ENCODE measurements around the gene PER3.

DNA sequence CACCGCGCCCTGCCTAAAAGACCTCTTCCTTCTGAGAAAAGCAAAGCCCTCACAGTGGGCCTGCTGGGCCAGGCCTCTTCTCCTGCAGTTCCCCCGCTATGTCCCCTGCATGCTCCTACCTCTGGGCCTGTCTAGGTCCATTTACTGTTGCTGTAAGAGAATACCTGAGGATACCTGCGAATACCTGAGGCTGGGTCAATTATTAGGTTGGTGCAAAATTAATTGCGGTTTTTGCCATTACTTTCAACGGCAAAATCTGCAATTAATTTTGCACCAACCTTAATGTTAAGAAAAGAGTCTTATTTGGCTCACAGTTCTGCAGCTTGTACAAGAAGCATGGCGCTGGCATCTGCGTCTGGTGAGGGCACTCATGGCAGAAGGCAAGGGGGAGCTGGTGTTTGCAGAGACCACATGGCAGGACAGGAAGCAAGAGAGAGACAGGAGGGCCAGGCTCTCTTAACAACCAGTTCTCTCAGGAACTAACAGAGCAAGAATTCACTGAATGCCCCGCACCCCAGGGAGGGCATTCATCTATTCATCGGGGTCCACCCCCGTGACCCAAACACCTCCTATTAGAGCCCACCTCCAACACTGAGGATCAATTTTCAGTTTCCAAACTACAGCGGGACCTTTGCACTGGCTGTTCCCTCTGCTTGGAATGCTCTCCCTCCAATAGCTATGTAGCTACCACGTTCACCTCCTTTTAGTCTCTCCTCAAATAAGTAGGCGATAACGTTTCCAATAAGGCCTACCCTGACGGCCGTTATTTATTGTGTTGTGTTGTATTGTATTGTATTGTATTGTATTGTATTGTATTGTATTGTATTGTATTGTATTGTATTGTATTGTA, 78.3 kb downstream of the PER3 start:
- TF ChIP-seq, protein P1, sequence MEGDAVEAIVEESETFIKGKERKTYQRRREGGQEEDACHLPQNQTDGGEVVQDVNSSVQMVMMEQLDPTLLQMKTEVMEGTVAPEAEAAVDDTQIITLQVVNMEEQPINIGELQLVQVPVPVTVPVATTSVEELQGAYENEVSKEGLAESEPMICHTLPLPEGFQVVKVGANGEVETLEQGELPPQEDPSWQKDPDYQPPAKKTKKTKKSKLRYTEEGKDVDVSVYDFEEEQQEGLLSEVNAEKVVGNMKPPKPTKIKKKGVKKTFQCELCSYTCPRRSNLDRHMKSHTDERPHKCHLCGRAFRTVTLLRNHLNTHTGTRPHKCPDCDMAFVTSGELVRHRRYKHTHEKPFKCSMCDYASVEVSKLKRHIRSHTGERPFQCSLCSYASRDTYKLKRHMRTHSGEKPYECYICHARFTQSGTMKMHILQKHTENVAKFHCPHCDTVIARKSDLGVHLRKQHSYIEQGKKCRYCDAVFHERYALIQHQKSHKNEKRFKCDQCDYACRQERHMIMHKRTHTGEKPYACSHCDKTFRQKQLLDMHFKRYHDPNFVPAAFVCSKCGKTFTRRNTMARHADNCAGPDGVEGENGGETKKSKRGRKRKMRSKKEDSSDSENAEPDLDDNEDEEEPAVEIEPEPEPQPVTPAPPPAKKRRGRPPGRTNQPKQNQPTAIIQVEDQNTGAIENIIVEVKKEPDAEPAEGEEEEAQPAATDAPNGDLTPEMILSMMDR (optimal IDR thresholded peaks at IDR 0.05 in 1 of 3, IDR thresholded peaks at IDR 0.05 in 1 of 3, conservative IDR thresholded peaks at IDR 0.05 in 1 of 3; ENCODE audit: extremely low read depth in 1 of 3, insufficient read depth in 2 of 3, low read length in 3 of 3) = no peak
- no peak for TF ChIP-seq EZH2 (IDR thresholded peaks at IDR 0.05; ENCODE audit: low read length)
